B cell (primary cell): ENCODE results near the gene RAI1. TPM values are rescaled to one million over a fixed set of nuclear protein-coding genes. Genes with fewer than 3 reads are reported as not detected.
A peak's percentile ranks its signal among the peaks of the same experiment; 100 is the strongest.

ENCODE experiments used
- ATAC-seq: fragments of 200-7000 bp; cut with Tn5 transposase; one replicate; pipeline ENCODE4 v1.10.0; 2021; ENCODE audit warnings: low read depth, mild to moderate bottlenecking, moderate number of reproducible peaks, moderate library complexity
- CTCF ChIA-PET: fragments of 350-600 bp; sonication (Branson Sonifier 250); formaldehyde crosslinking; loops from one replicate; lab custom pipeline; 2021; ENCODE audit warnings: antibody characterized with exemption, inconsistent platforms; lab: Charles Lee
- POLR2A ChIA-PET: fragments of 350-600 bp; sonication (Branson Sonifier 250); formaldehyde crosslinking; loops from one replicate; lab custom pipeline; 2021; ENCODE audit warnings: antibody characterized with exemption; lab: Charles Lee
- DNase-seq: peaks from one replicate; pipeline ENCODE4 v3.0.0; 2013
- H2AFZ ChIP-seq: 2 replicates; pipeline ENCODE4 v1.6.1; 2012; ENCODE audit warnings: mild to moderate bottlenecking, low read depth, low read length; ENCODE audit not compliant: insufficient read depth, poor library complexity, severe bottlenecking
- H3K27ac ChIP-seq, 2 donors: 1 replicate in 1 of 2; 2 replicates in 1 of 2; pipeline ENCODE4 v1.5.1; 2012 to 2013; ENCODE audit warnings: low read length in 2 of 2, mild to moderate bottlenecking in 2 of 2, moderate library complexity in 1 of 2
- H3K27me3 ChIP-seq, 4 experiments: fragments of 200-600 bp in 1 of 4; sonication (generic) in 1 of 4; replicated peaks in 1 of 4; 1 replicate in 2 of 4; 2 replicates in 2 of 4; pipeline versions ENCODE4 v1.6.1 to v1.7.0; 2013 to 2016; ENCODE audit warnings: low read length in 3 of 4, mild to moderate bottlenecking in 2 of 4, mixed read lengths in 1 of 4, moderate library complexity in 1 of 4; ENCODE audit not compliant: insufficient read depth in 4 of 4, control insufficient read depth in 3 of 4; ENCODE audit errors: control extremely low read depth in 1 of 4
- H3K36me3 ChIP-seq, 2 experiments: replicated peaks in 1 of 2; 1 replicate in 1 of 2; 2 replicates in 1 of 2; pipeline versions ENCODE4 v1.6.1 to v1.7.1; 2013; ENCODE audit warnings: low read length in 1 of 2; ENCODE audit not compliant: insufficient read depth in 2 of 2, control insufficient read depth in 1 of 2; ENCODE audit errors: control extremely low read depth in 1 of 2, extremely low read depth in 1 of 2
- H3K4me1 ChIP-seq, 2 donors: fragments of 200-600 bp in 1 of 2; sonication (generic) in 1 of 2; 1 replicate in 1 of 2; 2 replicates in 1 of 2; pipeline versions ENCODE4 v1.5.1 to v1.6.1; 2013 to 2017; ENCODE audit warnings: low read length in 2 of 2; ENCODE audit not compliant: control insufficient read depth in 2 of 2, insufficient read depth in 2 of 2
- H3K4me2 ChIP-seq: replicated peaks from 2 replicates; pipeline ENCODE3; 2012; ENCODE audit warnings: mild to moderate bottlenecking, low read depth, low read length; ENCODE audit not compliant: poor library complexity, severe bottlenecking
- H3K4me3 ChIP-seq, 5 experiments: fragments of 200-600 bp in 1 of 5; sonication (generic) in 1 of 5; 1 replicate in 3 of 5; 2 replicates in 2 of 5; pipeline versions ENCODE4 v1.5.1 to v1.7.0; 2011 to 2016; ENCODE audit warnings: low read length in 4 of 5, mild to moderate bottlenecking in 4 of 5, low read depth in 2 of 5, control low read depth in 1 of 5, moderate library complexity in 1 of 5; ENCODE audit not compliant: insufficient read depth in 1 of 5; ENCODE audit errors: control extremely low read depth in 1 of 5, extremely low read depth in 1 of 5
- H3K79me2 ChIP-seq: fragments of 200-600 bp; sonication (generic); one replicate; pipeline ENCODE4 v1.6.0; 2016; ENCODE audit warnings: low read length; ENCODE audit not compliant: control insufficient read depth, insufficient read depth
- H3K9ac ChIP-seq: fragments of 200-600 bp; sonication (generic); 2 replicates; pipeline ENCODE4 v1.6.1; 2017; ENCODE audit warnings: mild to moderate bottlenecking, low read length, moderate library complexity
- H3K9me3 ChIP-seq, 3 donors: one replicate each; pipeline versions ENCODE4 v1.6.1 to v1.7.1; 2013; ENCODE audit warnings: low read length in 2 of 3; ENCODE audit not compliant: control insufficient read depth in 2 of 3, insufficient read depth in 1 of 3; ENCODE audit errors: control extremely low read depth in 1 of 3
- H4K20me1 ChIP-seq: 2 replicates; pipeline ENCODE4 v1.6.0; 2012; ENCODE audit warnings: mild to moderate bottlenecking, low read length; ENCODE audit not compliant: insufficient read depth, control insufficient read depth, poor library complexity, severe bottlenecking
- H3K27ac Mint-ChIP-seq: one replicate; pipeline ENCODE4 v1.8.0; 2021; ENCODE audit warnings: mixed read lengths
- H3K27me3 Mint-ChIP-seq: one replicate; pipeline ENCODE4 v1.8.0; 2021; ENCODE audit warnings: mixed read lengths
- H3K4me1 Mint-ChIP-seq: one replicate; pipeline ENCODE4 v1.8.0; 2021; ENCODE audit warnings: mixed read lengths
- H3K4me3 Mint-ChIP-seq: one replicate; pipeline ENCODE4 v1.8.0; 2021; ENCODE audit warnings: mixed read lengths
- H3K9me3 Mint-ChIP-seq: one replicate; pipeline ENCODE4 v1.8.0; 2022; ENCODE audit warnings: mixed read lengths; ENCODE audit not compliant: insufficient read depth
- EZH2 ChIP-seq: IDR thresholded peaks from 2 replicates; pipeline ENCODE4 v1.6.1; 2012; ENCODE audit warnings: borderline replicate concordance, low read depth, mild to moderate bottlenecking, moderate library complexity, low read length; ENCODE audit not compliant: insufficient read depth, poor library complexity, severe bottlenecking
- WGBS: methylation state at CpG from one replicate; pipeline ENCODE4 v1.1.5; 2013; ENCODE audit warnings: missing lambda C conversion rate; ENCODE audit not compliant: insufficient coverage; 5-methylcytosine and 5-hydroxymethylcytosine counted together
- intact Hi-C: fragments of 100-400 bp; cut with micrococcal nuclease; formaldehyde crosslinking; loops from one replicate; pipeline ENCODE4 v1.10.0; 2022
- polyA plus RNA-seq: library from polyadenylated mRNA; depleted of rRNA; stranded (reverse); fragments of >200 nt; gene quantifications from 2 replicates; pipeline ENCODE4 v1.2.3, GENCODE V29; 2012
- total RNA-seq, 2 donors: library from RNA; stranded (reverse); fragments of 120-200 nt in 1 of 2; gene quantifications; 1 replicate in 1 of 2; 2 replicates in 1 of 2; pipeline versions ENCODE4 v1.2.3 to v1.2.4, GENCODE V29; 2013 to 2022
- TF ChIP-seq, protein P1 (sequence below): fragments of 200-600 bp; IDR thresholded peaks from one replicate; pipeline ENCODE4 v1.8.0; 2022; ENCODE audit warnings: antibody characterized with exemption, mild to moderate bottlenecking

The RAI1 gene
- total and polyA plus RNA-seq, 2 donors (not counting 1 experiment from before 2014, with no cell fraction given): 4.7 to 34.0 TPM

- Histone ChIP-seq H3K9ac (no peak overlapping the region), H3K4me3 (no peak overlapping the region), H3K79me2 (peaks cover 80% of the 10 kb centered on the region), H4K20me1 (no peaks in the 10 kb centered on the region), H3K9me3 (no peaks in the 10 kb centered on the region), H3K4me1 (peaks cover 44 to 55% of the 10 kb centered on the region in 2 donors), H3K36me3 (peaks cover 0 to 3% of the 10 kb centered on the region in 2 experiments), H3K27ac (peak overlapping the region in 1 of 2 donors; percentile 84), H3K27me3 (no peaks in the 10 kb centered on the region), H2AFZ (no peak overlapping the region), H3K4me2 (peak overlapping the region; percentile 76)
- WGBS: 87% methylated on average over 5 of the region's 7 CpGs
- H3K4me3 Mint-ChIP-seq: peak overlapping the region; percentile 58
- ATAC-seq (no peak), DNase-seq (no peak)
- peak overlapping the region; percentile 93 for H3K27ac Mint-ChIP-seq
- ChIA-PET CTCF (interaction anchor here (2.4 kb wide), 1 partner anchor 53 kb away, joined by 10 read pairs; no protein-coding TSS in a partner anchor), POLR2A (no interaction called here)
- peaks cover 48% of the 10 kb centered on the region for H3K4me1 Mint-ChIP-seq
- H3K9me3 Mint-ChIP-seq: no peaks in the 10 kb centered on the region
- TF ChIP-seq EZH2: no peak
- TF ChIP-seq, protein P1, sequence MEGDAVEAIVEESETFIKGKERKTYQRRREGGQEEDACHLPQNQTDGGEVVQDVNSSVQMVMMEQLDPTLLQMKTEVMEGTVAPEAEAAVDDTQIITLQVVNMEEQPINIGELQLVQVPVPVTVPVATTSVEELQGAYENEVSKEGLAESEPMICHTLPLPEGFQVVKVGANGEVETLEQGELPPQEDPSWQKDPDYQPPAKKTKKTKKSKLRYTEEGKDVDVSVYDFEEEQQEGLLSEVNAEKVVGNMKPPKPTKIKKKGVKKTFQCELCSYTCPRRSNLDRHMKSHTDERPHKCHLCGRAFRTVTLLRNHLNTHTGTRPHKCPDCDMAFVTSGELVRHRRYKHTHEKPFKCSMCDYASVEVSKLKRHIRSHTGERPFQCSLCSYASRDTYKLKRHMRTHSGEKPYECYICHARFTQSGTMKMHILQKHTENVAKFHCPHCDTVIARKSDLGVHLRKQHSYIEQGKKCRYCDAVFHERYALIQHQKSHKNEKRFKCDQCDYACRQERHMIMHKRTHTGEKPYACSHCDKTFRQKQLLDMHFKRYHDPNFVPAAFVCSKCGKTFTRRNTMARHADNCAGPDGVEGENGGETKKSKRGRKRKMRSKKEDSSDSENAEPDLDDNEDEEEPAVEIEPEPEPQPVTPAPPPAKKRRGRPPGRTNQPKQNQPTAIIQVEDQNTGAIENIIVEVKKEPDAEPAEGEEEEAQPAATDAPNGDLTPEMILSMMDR: no peak
- no peaks in the 10 kb centered on the region for H3K27me3 Mint-ChIP-seq
- intact Hi-C loops: no loop called here
Measured at GRCh38 chr17:17758941-17759563, 77.8 kb downstream of the RAI1 start.

- Histone ChIP-seq H3K36me3 (peaks cover 0 to 3% of the 10 kb centered on the region in 2 experiments), H3K4me3 (no peak overlapping the region), H3K9me3 (no peaks in the 10 kb centered on the region), H3K27ac (no peak overlapping the region), H3K79me2 (peaks cover 75% of the 10 kb centered on the region), H4K20me1 (no peaks in the 10 kb centered on the region), H3K4me2 (no peak overlapping the region), H3K27me3 (no peaks in the 10 kb centered on the region), H3K4me1 (peaks cover 40 to 51% of the 10 kb centered on the region in 2 donors), H3K9ac (no peak overlapping the region), H2AFZ (no peak overlapping the region)
- DNase-seq (no peak), ATAC-seq (no peak)
- Mint-ChIP-seq H3K9me3 (no peaks in the 10 kb centered on the region), H3K27me3 (no peaks in the 10 kb centered on the region), H3K27ac (no peak overlapping the region), H3K4me3 (no peak overlapping the region), H3K4me1 (peaks cover 48% of the 10 kb centered on the region)
- ChIA-PET CTCF (interaction anchor here (0.7 to 1.2 kb wide), 2 partner anchors 14 to 281 kb away, joined by 3 read pairs; no protein-coding TSS in a partner anchor), POLR2A (no interaction called here)
- WGBS: 93% methylated on average over 7 of the region's 7 CpGs
- intact Hi-C loops: no loop called here
- TF ChIP-seq, protein P1: no peak
Measured at GRCh38 chr17:17760350-17760749, 79.1 kb downstream of the RAI1 start.
